Cardiac fibroblast (primary cell): ENCODE results near the gene FAIM2.

Experiments
- DNase-seq, 2 donors: peaks; one replicate each; pipeline versions ENCODE4 v3.0.0 to v3.0.0-alpha.2; 2010; ENCODE audit warnings: low read depth in 2 of 2
- H3K4me3 ChIP-seq, 2 donors: replicated peaks in 1 of 2; 1 replicate in 1 of 2; 2 replicates in 1 of 2; pipeline ENCODE4 v1.5.1; 2011; ENCODE audit warnings: low read depth in 2 of 2, low read length in 2 of 2, mild to moderate bottlenecking in 2 of 2, moderate library complexity in 1 of 2
- TF ChIP-seq, protein P1 (sequence below): IDR thresholded peaks from one replicate; pipeline ENCODE4 v1.5.1; 2011; ENCODE audit warnings: low read depth, mild to moderate bottlenecking, low read length, inconsistent platforms

The FAIM2 gene

DNA sequence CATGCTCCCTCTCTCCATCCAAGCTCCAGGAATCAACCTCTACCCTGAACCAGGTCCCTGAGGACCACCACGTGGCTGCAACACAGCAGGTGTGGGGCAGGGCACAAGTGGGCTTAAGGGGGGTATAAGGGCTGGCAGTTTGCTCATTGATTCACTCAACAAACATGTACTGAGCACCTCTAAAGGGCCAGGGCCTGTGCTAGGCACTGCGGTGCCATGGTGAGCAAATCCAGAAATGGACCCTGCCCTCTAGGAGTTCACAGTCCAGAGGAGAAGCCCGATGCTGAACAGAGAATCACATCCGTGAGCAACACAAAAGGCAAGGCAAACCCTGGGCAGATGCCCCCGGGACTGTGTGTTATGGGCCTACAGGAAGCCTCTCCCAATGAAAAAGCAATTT lies 40.3 kb upstream of the FAIM2 start:
- no peak overlapping the region for H3K4me3 ChIP-seq
- TF ChIP-seq, protein P1, sequence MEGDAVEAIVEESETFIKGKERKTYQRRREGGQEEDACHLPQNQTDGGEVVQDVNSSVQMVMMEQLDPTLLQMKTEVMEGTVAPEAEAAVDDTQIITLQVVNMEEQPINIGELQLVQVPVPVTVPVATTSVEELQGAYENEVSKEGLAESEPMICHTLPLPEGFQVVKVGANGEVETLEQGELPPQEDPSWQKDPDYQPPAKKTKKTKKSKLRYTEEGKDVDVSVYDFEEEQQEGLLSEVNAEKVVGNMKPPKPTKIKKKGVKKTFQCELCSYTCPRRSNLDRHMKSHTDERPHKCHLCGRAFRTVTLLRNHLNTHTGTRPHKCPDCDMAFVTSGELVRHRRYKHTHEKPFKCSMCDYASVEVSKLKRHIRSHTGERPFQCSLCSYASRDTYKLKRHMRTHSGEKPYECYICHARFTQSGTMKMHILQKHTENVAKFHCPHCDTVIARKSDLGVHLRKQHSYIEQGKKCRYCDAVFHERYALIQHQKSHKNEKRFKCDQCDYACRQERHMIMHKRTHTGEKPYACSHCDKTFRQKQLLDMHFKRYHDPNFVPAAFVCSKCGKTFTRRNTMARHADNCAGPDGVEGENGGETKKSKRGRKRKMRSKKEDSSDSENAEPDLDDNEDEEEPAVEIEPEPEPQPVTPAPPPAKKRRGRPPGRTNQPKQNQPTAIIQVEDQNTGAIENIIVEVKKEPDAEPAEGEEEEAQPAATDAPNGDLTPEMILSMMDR, result no peak
- DNase-seq, result no peak

DNA sequence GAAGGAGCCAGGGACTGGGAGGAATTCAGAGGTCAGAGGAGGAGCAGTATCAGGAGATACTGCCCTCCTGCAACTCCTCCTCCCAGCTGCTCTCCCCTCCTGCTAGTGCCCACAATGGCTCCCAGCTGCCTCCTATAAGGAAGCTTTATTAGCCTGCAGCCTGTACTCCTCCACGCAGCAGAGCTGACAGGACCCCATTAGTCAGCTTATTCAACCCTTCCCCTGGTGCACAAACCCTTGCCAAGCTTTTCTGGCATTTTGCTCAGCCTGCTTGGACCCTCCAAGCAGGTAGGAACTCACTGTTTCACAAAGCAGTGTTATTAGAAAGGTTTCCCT lies 39.9 kb upstream of the FAIM2 start:
- TF ChIP-seq, protein P1, result no peak
- no peak overlapping the region for H3K4me3 ChIP-seq
- DNase-seq, result no peak

DNA sequence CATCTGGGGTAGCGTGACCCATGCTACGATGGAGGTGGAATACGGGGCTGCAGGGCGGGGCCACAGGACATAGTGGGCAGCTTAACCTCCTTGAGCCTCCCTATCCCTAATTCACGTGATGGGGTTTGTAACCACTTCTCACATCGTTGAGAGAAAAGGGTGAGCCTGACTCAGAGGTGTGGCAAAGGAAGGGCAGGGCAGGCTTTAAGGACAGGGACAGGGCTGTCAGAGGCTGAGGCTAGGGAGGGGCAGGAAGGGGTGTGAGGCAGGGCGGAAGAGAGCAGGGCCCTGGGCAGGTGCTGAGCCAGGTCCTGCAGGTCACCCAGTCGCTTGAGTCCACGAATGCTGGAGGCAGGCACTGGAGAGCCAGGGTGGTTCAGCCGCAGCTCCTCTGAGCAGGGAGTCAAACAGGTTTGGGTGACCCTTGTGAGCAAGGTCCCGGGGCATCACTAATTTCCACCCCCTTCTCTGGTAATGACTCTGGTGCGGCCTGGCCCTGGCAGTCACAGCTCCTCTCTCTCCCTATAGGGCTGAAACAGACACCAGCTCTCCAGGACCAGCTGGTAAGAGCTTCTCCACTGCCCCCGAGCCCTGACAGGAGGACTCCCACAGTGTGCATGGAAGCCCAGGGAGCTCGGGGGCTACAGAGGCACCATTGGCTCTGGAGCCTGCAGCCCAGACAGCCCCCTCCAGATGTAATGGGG lies 39.4 kb upstream of the FAIM2 start:
- DNase-seq, result no peak
- TF ChIP-seq, protein P1, result no peak
- H3K4me3 ChIP-seq, result no peak overlapping the region

DNA sequence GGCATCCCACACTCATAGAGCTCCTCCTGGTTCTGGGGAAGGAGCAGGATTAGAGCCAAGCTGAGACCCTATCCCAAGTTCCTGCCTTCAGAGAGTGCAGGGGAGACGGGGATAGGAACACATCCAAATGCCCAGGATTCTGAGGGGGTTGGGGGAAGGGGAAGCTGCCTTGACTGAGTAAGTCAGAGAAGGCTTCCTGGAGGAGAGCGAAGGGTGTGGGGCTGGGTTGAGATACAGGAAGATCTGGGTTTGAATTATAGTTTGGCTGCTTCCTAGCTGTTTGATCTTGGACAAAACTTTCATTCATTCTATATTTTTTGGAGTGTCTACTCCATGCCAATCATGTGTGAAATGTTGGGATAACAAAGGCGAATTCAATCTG lies 38.8 kb upstream of the FAIM2 start:
- TF ChIP-seq, protein P1, result no peak
- H3K4me3 ChIP-seq, result no peak overlapping the region
- DNase-seq, result no peak

DNA sequence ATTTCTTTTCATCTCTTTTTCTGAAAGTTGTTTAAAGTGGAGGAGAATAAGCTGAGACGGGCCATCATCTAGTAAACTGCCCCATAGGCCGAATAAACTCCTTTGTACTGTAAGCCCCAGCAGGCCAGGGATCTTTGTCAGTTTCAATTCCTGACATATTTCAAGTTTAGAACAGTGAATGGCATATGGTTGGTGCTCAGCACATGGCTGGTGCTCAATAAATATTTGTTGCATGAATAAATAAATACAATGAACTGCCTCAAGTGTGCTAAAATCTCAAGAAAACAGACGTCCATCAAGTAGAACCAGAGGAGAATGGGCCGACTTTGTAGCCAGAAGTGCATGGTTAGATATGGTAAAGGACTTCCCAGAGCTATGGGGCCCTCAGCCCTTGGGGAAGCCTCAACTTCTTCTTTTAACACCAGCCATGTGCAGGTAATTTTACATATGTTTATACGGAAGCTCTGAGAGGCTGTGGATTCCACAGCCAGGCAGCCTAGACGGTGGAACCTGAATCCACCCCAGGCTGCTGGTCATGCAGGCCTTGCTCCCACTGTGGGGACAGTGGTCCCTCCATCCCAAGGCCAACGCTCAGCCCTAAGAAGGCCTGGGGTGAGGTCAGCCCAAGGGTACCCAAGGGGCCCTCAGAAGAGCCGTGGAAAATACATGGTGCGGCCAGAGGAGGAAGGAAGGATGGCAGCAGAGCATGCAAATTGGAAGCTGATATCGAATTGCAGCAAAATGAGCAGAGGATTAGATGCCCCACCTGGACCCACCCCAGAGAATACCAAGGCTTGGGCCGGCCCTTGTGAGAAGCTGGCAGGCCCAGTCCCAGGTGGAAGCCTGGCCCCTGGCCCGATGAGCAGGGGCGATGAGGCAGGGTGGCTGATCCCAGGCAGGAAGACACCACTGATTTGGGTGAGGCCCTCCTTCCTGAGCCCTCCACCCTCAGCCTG lies 38.1 kb upstream of the FAIM2 start:
- no peak for DNase-seq
- H3K4me3 ChIP-seq, result no peak overlapping the region
- TF ChIP-seq, protein P1, result no peak

DNA sequence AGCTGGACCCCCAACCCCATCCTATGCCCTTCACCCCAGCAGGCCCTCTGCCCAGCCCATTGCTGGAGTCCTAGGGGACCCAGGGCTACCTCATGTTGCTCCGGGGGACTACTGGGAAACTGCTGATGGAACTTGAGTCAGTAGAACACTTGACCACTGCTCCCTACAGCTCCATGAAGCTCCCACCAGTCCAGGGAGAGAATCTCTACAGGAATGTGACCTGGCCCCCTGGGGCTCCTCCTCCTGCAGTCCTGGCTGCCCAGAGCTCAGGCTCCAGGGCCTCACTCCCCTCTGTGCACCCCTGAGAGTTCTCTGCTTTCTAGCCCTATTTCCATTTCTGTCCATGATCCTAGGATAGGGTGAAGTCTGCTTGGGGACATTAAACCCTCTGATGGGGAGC lies 36.0 kb upstream of the FAIM2 start:
- H3K4me3 ChIP-seq, result no peak overlapping the region
- DNase-seq, result no peak
- TF ChIP-seq, protein P1, result no peak
